Hepatocyte (in vitro differentiated cells): ENCODE results near the gene SEZ6.

Source experiments
- EZH2phosphoT487 ChIP-seq: fragments of 200-600 bp; sonication (generic); IDR thresholded peaks from one replicate; pipeline ENCODE4 v1.6.1; 2018; ENCODE audit warnings: antibody characterized with exemption, mild to moderate bottlenecking, low read depth, moderate library complexity; ENCODE audit not compliant: unreplicated experiment, severe bottlenecking
- TF ChIP-seq, protein P1 (sequence below): fragments of 200-600 bp; sonication (generic); IDR thresholded peaks from 2 replicates; pipeline ENCODE4 v1.5.1; 2016; ENCODE audit warnings: antibody characterized with exemption, mild to moderate bottlenecking; ENCODE audit not compliant: poor library complexity

DNA sequence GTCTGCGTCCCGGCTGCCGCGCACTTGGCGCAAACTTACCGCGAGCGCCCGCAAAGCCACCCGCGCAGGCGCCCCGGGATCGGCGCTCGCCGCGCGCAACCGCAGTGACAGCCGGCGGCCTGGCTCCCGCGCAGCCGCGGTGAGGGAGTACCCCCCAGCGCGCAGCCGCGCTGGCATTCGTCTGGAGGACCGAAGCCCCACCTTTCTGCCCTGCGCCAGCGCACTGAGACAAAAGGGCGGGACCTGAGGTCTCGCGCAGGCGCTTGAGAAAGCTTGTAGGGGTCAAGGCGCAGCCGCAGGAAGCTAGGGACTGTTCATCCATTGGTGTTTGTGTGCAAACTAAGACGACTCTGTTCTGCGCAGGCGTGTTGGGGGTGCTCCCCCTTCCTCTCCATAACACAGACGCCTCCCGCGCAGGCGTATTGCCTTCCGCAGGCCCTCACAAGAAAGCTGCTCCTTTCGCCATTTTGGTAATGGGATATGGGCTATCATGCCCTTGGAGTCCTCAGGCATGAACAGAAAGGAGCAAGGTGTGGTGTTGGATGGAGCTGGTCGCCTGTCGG, 54.3 kb downstream of the SEZ6 start, which contains the start of gene PHF12:
- TF ChIP-seq, protein P1, sequence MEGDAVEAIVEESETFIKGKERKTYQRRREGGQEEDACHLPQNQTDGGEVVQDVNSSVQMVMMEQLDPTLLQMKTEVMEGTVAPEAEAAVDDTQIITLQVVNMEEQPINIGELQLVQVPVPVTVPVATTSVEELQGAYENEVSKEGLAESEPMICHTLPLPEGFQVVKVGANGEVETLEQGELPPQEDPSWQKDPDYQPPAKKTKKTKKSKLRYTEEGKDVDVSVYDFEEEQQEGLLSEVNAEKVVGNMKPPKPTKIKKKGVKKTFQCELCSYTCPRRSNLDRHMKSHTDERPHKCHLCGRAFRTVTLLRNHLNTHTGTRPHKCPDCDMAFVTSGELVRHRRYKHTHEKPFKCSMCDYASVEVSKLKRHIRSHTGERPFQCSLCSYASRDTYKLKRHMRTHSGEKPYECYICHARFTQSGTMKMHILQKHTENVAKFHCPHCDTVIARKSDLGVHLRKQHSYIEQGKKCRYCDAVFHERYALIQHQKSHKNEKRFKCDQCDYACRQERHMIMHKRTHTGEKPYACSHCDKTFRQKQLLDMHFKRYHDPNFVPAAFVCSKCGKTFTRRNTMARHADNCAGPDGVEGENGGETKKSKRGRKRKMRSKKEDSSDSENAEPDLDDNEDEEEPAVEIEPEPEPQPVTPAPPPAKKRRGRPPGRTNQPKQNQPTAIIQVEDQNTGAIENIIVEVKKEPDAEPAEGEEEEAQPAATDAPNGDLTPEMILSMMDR: no peak
- no peak for TF ChIP-seq EZH2phosphoT487
